ENCODE measurements around the gene MOCOS.

DNA sequence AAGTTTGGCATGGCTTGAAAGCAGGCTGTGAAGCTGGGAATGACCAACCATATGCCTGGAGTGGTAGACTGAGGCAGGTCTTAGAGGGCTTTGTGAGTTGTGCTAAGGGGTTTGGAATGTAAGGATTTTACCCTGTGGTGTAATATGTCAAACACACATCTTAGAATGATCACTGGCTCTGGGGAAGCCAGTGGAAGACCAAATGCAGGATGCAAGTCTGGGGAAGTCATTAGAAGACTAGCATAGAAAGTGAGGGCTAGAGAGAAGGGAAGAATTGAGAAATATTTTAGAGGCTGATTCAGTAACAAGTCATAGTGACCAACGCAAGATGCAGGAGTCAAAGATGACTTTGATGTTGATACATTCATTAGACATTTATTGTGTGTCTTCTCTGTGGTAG is 106.7 kb downstream of the MOCOS start:
- TF ChIP-seq, protein P1, sequence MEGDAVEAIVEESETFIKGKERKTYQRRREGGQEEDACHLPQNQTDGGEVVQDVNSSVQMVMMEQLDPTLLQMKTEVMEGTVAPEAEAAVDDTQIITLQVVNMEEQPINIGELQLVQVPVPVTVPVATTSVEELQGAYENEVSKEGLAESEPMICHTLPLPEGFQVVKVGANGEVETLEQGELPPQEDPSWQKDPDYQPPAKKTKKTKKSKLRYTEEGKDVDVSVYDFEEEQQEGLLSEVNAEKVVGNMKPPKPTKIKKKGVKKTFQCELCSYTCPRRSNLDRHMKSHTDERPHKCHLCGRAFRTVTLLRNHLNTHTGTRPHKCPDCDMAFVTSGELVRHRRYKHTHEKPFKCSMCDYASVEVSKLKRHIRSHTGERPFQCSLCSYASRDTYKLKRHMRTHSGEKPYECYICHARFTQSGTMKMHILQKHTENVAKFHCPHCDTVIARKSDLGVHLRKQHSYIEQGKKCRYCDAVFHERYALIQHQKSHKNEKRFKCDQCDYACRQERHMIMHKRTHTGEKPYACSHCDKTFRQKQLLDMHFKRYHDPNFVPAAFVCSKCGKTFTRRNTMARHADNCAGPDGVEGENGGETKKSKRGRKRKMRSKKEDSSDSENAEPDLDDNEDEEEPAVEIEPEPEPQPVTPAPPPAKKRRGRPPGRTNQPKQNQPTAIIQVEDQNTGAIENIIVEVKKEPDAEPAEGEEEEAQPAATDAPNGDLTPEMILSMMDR (IDR thresholded peaks at IDR 0.05) = no peak
- TF ChIP-seq POLR2AphosphoS5 (IDR thresholded peaks at IDR 0.05) = no peak
- TF ChIP-seq POLR2A (IDR thresholded peaks at IDR 0.05) = no peak
